ENCODE results near the gene VCL.
"Not testable (repeated sequence)": the region's sequence is repeated elsewhere in the genome, so short reads cannot be mapped to it uniquely, and the experiment has no call there.

Gene VCL

GRCh38 chr10:73997787-73998622 is at the start of gene VCL:
VCL (plus strand) TSS chr10:73998116; CDS start chr10:73998208, 92 bp downstream.
- FAIRE-seq, result peak; percentile 89
- peak; percentile 91 for DNase-seq (ENCODE audit: insufficient read length, low spot score)

GRCh38 chr10:73948947-73949633 is 48.8 kb upstream of the VCL start:
- FAIRE-seq, result no peak
- no peak for DNase-seq (ENCODE audit: insufficient read length, low spot score)

GRCh38 chr10:73950155-73950948 is 47.6 kb upstream of the VCL start:
- DNase-seq (ENCODE audit: insufficient read length, low spot score) (no peak), FAIRE-seq (no peak)

DNA sequence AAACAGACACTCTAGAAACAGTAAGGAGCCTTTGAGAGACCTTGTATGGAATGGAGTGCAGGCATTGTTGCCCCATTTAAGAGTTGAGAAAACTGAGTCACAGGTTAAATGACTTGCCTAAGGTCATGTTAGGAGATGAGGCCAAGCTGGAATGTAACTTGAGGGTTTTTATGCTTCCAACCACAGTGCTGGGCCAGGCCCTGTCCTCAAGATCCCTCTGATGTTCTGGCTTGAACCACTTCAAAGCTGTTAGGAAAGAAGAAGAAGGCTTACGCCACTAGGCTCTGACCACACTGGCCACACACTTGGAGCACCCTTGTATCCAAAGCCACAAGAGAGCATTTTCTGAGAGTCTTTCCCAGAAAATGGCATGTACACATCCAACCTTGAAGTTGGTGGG is 44.3 kb upstream of the VCL start:
- FAIRE-seq, result no peak

DNA sequence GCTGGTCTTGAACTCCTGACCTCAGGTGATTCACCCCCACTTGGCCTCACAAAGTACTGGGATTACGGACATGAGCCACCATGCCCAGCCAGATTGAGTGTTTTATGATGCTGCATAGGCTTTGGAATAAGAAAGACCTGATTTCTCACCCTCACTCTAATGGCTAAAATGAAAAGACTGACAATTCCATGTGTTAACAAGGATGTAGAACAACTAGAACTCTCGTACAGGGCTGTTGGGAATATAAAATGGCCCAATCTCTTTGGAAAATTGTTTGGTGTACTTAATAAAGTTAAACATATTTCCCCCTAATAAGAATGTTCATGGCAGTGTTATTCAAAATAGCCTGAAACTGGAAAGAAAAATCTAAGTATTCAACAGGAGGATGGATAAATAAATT is 43.2 kb upstream of the VCL start:
- FAIRE-seq (no peak), DNase-seq (ENCODE audit: insufficient read length, low spot score) (no peak)

More for the DNA sequence above, 44.3 kb upstream of the VCL start:
- DNase-seq (ENCODE audit: insufficient read length, low spot score), result no peak

GRCh38 chr10:73955719-73956118 is 42.2 kb upstream of the VCL start:
- DNase-seq (ENCODE audit: insufficient read length, low spot score) (no peak), FAIRE-seq (no peak)

DNA sequence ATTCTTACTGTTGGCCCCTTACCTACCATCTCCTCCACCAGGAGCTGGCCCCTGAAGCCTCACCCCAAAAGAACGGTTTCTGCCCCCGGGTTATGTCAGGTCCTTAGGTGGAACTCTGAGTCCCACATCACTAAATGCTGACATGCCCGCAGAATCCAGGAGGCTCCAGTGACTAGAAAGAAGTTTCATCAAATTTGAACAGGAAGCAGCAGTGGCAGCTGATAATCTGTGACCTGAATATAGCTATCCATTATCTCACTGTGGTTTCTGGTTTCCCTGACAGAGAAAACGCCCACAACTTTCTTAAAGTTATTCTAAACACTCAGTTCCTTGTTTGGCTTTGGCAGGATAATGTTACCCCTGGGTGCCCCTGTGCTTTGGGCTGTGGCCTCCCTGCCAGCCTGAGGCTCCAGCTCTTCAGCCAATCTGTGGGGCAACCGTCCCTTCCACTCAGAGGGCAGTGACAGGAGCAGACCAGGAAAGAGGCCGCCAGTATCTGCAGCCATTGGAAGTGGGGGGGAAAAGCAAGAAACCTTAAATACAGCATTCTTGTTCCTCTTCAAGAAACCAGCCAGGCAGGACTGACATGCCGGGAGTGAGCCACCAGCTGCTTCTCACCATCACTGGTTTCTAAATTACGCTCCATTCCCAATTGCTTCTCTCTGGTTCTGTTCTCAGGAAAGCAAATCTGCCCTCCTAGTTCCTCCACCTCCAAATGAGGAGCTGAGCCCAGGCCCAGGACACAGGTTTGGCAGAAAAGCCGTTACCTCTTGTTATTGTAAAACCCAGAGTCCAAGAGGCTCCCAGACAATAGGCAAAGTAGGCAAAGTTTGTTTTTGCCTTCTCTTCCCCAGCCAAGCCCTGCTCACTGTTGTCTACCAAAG is 41.2 kb upstream of the VCL start:
- FAIRE-seq (no peak), DNase-seq (ENCODE audit: insufficient read length, low spot score) (peak; percentile 37)

- DNase-seq (ENCODE audit: insufficient read length, low spot score), result no peak
- no peak for FAIRE-seq
These were observed 38.3 kb upstream of the VCL start for GRCh38 chr10:73959484-73960243.

DNA sequence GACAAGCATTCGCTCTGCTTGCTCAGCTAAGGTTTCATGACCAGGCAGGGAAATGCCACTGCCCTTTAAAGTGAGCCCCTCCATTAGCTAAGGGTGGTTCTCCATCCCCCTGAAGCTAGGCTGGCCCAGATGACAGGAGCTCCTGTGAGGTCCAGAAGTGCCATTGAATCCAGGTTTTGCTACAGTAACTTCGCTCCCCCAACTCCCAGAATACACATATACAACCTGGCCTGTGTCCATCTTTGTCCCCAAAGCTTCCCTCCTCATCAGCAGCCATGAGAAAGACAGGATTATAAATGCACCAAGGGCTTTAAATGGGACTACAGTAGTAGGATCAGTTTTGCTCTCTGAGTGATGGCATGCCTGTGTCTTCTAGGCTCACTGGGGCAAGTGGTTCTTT is 35.5 kb upstream of the VCL start:
- no peak for FAIRE-seq
- no peak for DNase-seq (ENCODE audit: insufficient read length, low spot score)

GRCh38 chr10:73963533-73963932 is 34.4 kb upstream of the VCL start:
- DNase-seq (ENCODE audit: insufficient read length, low spot score); FAIRE-seq: not testable (repeated sequence)

- no peak for FAIRE-seq
- DNase-seq (ENCODE audit: insufficient read length, low spot score), result no peak
These were observed 33.2 kb upstream of the VCL start for GRCh38 chr10:73964743-73965142.

GRCh38 chr10:73965267-73965889 is 32.5 kb upstream of the VCL start:
- not testable (repeated sequence) for FAIRE-seq; DNase-seq (ENCODE audit: insufficient read length, low spot score)

DNA sequence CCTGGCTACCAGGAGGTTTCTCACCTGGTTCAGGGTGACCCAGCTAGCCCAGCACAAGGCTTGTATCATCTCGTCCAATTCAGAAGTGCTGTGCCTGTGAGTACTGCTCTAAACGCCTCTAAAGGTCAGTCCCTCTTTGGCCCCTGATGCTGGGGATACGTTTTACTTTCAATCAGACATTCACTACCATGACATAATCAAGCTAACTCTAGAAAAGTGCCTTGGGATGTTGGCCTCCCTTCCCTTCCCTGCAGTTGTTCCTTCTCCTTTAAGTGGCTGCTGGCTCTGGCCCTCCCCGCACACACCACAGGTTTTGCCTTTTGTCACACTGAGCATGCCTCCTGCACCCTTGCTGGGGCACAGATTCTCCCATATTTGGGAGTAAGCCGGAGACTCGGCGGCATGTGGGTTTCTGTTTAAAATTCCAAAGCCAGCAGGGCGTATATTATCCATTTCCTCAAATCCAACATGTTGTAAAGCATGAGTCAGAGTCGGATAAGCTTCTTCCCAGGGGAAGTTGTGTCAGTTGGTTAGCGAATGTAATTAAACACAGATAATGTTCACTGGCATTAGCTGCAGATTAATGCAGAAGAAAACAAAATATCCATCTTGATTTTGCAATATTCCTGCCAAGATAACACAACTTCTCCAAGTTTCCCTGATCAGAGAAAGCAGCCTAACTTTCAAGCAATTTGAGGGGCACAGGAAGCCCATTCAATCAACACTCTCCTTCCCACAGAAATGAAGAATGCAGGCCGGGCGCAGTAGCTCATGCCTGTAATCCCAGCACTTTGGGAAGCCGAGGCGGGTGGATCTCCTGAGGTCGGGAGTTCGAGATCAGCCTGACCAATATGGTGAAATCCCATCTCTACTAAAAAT is 31.8 kb upstream of the VCL start:
- FAIRE-seq, result no peak
- no peak for DNase-seq (ENCODE audit: insufficient read length, low spot score)

DNA sequence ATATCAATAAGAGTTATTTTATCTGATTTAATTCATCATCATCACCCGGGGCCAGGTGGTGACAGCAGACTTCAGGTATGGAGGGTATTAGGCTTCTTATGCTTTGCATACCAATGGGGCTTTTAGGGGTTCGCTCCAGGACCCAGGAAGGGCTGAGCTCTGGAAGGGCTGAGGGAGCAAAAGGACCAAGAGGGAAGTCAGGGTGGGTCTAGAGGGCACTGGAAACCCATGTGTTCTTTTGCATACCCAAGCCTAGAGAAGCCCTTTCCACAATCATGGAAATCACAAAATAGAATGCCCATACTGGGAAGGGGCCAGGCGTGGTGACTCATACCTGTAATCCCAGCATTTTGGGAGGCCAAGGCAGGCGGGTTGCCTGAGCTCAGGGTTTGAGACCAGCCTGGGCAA is 30.9 kb upstream of the VCL start:
- DNase-seq (ENCODE audit: insufficient read length, low spot score) (no peak), FAIRE-seq (no peak)

DNA sequence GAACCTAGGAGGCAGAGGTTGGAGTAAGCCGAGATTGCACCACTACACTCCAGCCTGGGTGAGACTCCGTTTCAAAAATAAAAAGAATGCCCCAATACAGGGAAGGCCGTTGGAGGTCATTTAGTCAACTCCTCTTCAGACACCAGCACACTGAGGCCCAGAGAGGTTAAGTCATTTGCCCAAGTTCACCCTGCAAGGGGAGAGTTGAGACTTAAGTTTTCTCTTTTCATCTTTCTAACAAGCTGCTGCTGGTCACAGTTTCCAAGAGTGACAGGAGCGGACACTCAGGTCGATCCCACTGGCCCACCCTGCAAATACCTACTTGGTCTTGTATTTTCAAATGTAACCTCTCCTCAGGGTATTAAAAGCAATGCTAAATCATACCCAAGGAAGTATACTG is 30.4 kb upstream of the VCL start:
- no peak for DNase-seq (ENCODE audit: insufficient read length, low spot score)
- no peak for FAIRE-seq

DNA sequence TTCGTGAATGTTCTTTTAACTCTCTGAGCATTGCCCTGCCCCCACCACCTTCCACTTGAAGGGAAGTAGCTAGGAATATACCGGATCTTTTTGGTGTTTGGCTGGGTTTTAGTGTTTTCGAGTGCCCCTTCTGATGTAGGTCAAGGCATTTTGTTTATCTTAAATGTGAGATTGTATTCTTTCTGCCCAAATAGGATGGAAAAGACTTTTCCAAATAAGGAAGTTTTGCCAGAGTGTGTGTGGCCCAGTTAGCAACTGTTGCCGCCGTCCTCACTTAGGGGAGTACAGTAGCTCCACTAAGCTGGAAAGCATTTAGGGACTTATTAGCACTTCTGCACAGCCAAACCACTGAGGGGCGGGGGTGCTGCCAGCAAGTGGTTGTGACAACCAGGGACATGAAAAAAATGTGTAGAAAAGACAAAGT is 29.8 kb upstream of the VCL start:
- no peak for FAIRE-seq

GRCh38 chr10:73969224-73969841 is 28.6 kb upstream of the VCL start:
- no peak for FAIRE-seq
- DNase-seq (ENCODE audit: insufficient read length, low spot score), result no peak

More for the DNA sequence above, 29.8 kb upstream of the VCL start:
- DNase-seq (ENCODE audit: insufficient read length, low spot score), result no peak

DNA sequence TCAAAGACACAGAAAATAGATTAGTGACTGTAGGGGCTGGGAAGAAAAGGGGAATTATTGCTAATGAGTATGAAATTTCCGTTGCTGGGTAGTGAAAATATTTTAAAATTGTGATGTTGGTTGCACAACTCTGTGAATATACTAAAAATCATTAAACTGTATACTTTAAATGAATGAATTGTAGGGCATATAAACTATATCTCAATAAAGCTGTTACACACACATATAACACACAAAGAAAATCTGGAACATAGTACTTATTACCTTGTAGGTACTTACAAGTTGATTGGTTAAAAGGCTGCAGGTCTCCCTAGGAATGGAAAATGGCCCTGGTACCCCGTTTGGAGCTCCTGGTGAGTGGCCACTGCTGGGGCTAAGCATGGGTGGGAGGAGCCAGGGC is 27.1 kb upstream of the VCL start:
- FAIRE-seq (no peak), DNase-seq (ENCODE audit: insufficient read length, low spot score) (no peak)

Data from GM19239 (cell line).